DND-41 (cell line): Measurements from ENCODE around the gene KNCN.

Experiments
- ATAC-seq: fragments of 200-7000 bp; cut with Tn5 transposase; 3 replicates; pipeline ENCODE4 v1.9.1; 2021; ENCODE audit warnings: low read depth; ENCODE audit not compliant: insufficient read depth
- DNase-seq: peaks from one replicate; pipeline ENCODE4 v3.0.0-alpha.2; 2020
- H2AFZ ChIP-seq: 2 replicates; pipeline ENCODE4 v1.6.0; 2012; ENCODE audit warnings: low read depth, low read length
- H3K27ac ChIP-seq: 2 replicates; pipeline ENCODE4 v1.5.1; 2012; ENCODE audit warnings: low read length, inconsistent platforms
- H3K27me3 ChIP-seq: fragments of 200-600 bp; sonication (generic); 2 replicates; pipeline ENCODE4 v1.6.0; 2012; ENCODE audit warnings: low read length, mild to moderate bottlenecking, inconsistent platforms; ENCODE audit not compliant: insufficient read depth, poor library complexity
- H3K36me3 ChIP-seq: 2 replicates; pipeline ENCODE4 v1.5.1; 2012; ENCODE audit warnings: low read length, inconsistent platforms; ENCODE audit not compliant: insufficient read depth
- H3K4me1 ChIP-seq: 2 replicates; pipeline ENCODE4 v1.5.1; 2012; ENCODE audit warnings: mild to moderate bottlenecking, low read length; ENCODE audit not compliant: insufficient read depth
- H3K4me2 ChIP-seq: 2 replicates; pipeline ENCODE4 v1.6.0; 2012; ENCODE audit warnings: mild to moderate bottlenecking, moderate library complexity, low read length, inconsistent platforms; ENCODE audit not compliant: insufficient read depth
- H3K4me3 ChIP-seq, 2 experiments: fragments of 200-600 bp in 1 of 2; shearing (Covaris generic) in 1 of 2; 2 replicates each; pipeline ENCODE4 v1.5.1; 2012 to 2016; ENCODE audit warnings: inconsistent platforms in 2 of 2, low read length in 2 of 2, mild to moderate bottlenecking in 2 of 2, low read depth in 1 of 2, moderate library complexity in 1 of 2
- H3K79me2 ChIP-seq: 2 replicates; pipeline ENCODE4 v1.6.0; 2012; ENCODE audit warnings: low read length, inconsistent platforms; ENCODE audit not compliant: insufficient read depth
- H3K9ac ChIP-seq: 2 replicates; pipeline ENCODE4 v1.6.0; 2012; ENCODE audit warnings: low read depth, mild to moderate bottlenecking, inconsistent platforms, low read length, moderate library complexity
- H3K9me3 ChIP-seq: 2 replicates; pipeline ENCODE4 v1.5.1; 2012; ENCODE audit warnings: low read length, moderate library complexity, mild to moderate bottlenecking, inconsistent platforms; ENCODE audit not compliant: insufficient read depth, severe bottlenecking
- H4K20me1 ChIP-seq: 2 replicates; pipeline ENCODE4 v1.6.0; 2012; ENCODE audit warnings: low read length; ENCODE audit not compliant: insufficient read depth
- CTCF ChIP-seq: IDR thresholded peaks from 2 replicates; pipeline ENCODE4 v1.5.1; 2012; ENCODE audit warnings: borderline replicate concordance, low read length, moderate library complexity, mild to moderate bottlenecking; ENCODE audit not compliant: poor library complexity, severe bottlenecking; ENCODE audit errors: extremely low read depth
- EZH2 ChIP-seq: IDR thresholded peaks from 3 replicates; pipeline ENCODE4 v1.6.1; 2012; ENCODE audit warnings: borderline replicate concordance, low read depth, mild to moderate bottlenecking, moderate library complexity, low read length, inconsistent platforms; ENCODE audit not compliant: severe bottlenecking

The KNCN gene

GRCh38 chr1:46532498-46533178 lies 18.8 kb downstream of the KNCN start:
- Histone ChIP-seq H3K79me2 (no peaks in the 10 kb centered on the region), H4K20me1 (peaks cover 5% of the 10 kb centered on the region; the same call in 1 of the 2 replicates), H3K4me1 (no peaks in the 10 kb centered on the region), H3K4me3 (no peak overlapping the region), H3K9me3 (no peaks in the 10 kb centered on the region), H3K27me3 (peaks cover 50% of the 10 kb centered on the region), H2AFZ (no peak overlapping the region), H3K27ac (no peak overlapping the region), H3K36me3 (no peaks in the 10 kb centered on the region), H3K9ac (no peak overlapping the region), H3K4me2 (no peak overlapping the region)
- TF ChIP-seq EZH2 (no peak), CTCF (no peak)
- no peak for DNase-seq
- no peak for ATAC-seq

GRCh38 chr1:46532095-46532494 lies 19.4 kb downstream of the KNCN start:
- ATAC-seq = no peak
- peaks cover 5% of the 10 kb centered on the region; the same call in 1 of the 2 replicates for H4K20me1 ChIP-seq

GRCh38 chr1:46530791-46531409 lies 20.5 kb downstream of the KNCN start:
- H3K27me3 ChIP-seq = peaks cover 50% of the 10 kb centered on the region
- ATAC-seq (no peak), DNase-seq (no peak)
- no peak overlapping the region for H3K4me2 ChIP-seq
- H3K4me1 ChIP-seq = no peaks in the 10 kb centered on the region
- no peaks in the 10 kb centered on the region for H3K79me2 ChIP-seq
- no peak overlapping the region for H3K9ac ChIP-seq
- H3K27ac ChIP-seq = no peak overlapping the region
- H3K36me3 ChIP-seq = no peaks in the 10 kb centered on the region
- no peak for TF ChIP-seq EZH2
- TF ChIP-seq CTCF = no peak
- H4K20me1 ChIP-seq = peaks cover 5% of the 10 kb centered on the region; the same call in 1 of the 2 replicates
- no peaks in the 10 kb centered on the region for H3K9me3 ChIP-seq
- no peak overlapping the region for H3K4me3 ChIP-seq
- no peak overlapping the region for H2AFZ ChIP-seq

More at GRCh38 chr1:46532095-46532494, 19.4 kb downstream of the KNCN start:
- H3K79me2 ChIP-seq = no peaks in the 10 kb centered on the region
- H2AFZ ChIP-seq = no peak overlapping the region
- no peak overlapping the region for H3K4me2 ChIP-seq
- H3K27ac ChIP-seq = no peak overlapping the region
- H3K36me3 ChIP-seq = no peaks in the 10 kb centered on the region
- no peak for DNase-seq
- no peak overlapping the region for H3K9ac ChIP-seq
- no peak overlapping the region for H3K4me3 ChIP-seq
- TF ChIP-seq EZH2 (no peak), CTCF (no peak)
- H3K9me3 ChIP-seq = no peaks in the 10 kb centered on the region
- H3K4me1 ChIP-seq = no peaks in the 10 kb centered on the region
- peaks cover 50% of the 10 kb centered on the region for H3K27me3 ChIP-seq
